ENCODE data around the gene CLSTN2. TPM values are rescaled to one million over a fixed set of nuclear protein-coding genes. Genes with fewer than 3 reads are reported as not detected.

The CLSTN2 gene
- total and polyA plus RNA-seq, 4 donors: 0.09 to 2.2 (median 0.55) TPM

- TF ChIP-seq YY1 (IDR thresholded peaks at IDR 0.05): no peak
- TF ChIP-seq, protein P1, sequence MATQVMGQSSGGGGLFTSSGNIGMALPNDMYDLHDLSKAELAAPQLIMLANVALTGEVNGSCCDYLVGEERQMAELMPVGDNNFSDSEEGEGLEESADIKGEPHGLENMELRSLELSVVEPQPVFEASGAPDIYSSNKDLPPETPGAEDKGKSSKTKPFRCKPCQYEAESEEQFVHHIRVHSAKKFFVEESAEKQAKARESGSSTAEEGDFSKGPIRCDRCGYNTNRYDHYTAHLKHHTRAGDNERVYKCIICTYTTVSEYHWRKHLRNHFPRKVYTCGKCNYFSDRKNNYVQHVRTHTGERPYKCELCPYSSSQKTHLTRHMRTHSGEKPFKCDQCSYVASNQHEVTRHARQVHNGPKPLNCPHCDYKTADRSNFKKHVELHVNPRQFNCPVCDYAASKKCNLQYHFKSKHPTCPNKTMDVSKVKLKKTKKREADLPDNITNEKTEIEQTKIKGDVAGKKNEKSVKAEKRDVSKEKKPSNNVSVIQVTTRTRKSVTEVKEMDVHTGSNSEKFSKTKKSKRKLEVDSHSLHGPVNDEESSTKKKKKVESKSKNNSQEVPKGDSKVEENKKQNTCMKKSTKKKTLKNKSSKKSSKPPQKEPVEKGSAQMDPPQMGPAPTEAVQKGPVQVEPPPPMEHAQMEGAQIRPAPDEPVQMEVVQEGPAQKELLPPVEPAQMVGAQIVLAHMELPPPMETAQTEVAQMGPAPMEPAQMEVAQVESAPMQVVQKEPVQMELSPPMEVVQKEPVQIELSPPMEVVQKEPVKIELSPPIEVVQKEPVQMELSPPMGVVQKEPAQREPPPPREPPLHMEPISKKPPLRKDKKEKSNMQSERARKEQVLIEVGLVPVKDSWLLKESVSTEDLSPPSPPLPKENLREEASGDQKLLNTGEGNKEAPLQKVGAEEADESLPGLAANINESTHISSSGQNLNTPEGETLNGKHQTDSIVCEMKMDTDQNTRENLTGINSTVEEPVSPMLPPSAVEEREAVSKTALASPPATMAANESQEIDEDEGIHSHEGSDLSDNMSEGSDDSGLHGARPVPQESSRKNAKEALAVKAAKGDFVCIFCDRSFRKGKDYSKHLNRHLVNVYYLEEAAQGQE (IDR thresholded peaks at IDR 0.05): no peak
- TF ChIP-seq MAX (IDR thresholded peaks at IDR 0.05): no peak
- TF ChIP-seq HNF4G (IDR thresholded peaks at IDR 0.05): no peak
- TF ChIP-seq, protein P2, sequence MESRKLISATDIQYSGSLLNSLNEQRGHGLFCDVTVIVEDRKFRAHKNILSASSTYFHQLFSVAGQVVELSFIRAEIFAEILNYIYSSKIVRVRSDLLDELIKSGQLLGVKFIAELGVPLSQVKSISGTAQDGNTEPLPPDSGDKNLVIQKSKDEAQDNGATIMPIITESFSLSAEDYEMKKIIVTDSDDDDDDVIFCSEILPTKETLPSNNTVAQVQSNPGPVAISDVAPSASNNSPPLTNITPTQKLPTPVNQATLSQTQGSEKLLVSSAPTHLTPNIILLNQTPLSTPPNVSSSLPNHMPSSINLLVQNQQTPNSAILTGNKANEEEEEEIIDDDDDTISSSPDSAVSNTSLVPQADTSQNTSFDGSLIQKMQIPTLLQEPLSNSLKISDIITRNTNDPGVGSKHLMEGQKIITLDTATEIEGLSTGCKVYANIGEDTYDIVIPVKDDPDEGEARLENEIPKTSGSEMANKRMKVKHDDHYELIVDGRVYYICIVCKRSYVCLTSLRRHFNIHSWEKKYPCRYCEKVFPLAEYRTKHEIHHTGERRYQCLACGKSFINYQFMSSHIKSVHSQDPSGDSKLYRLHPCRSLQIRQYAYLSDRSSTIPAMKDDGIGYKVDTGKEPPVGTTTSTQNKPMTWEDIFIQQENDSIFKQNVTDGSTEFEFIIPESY (IDR thresholded peaks at IDR 0.05): no peak
- TF ChIP-seq TAF1 (conservative IDR thresholded peaks at IDR 0.05): no peak
- TF ChIP-seq EGR1 (IDR thresholded peaks at IDR 0.05; ENCODE audit: low read depth in 2 of 2): no peak
- no peak for TF ChIP-seq JUND (IDR thresholded peaks at IDR 0.05)
- no peak for TF ChIP-seq FOXA1 (IDR thresholded peaks at IDR 0.05)
- no peak for TF ChIP-seq HNF4A (conservative IDR thresholded peaks at IDR 0.05)
- Histone ChIP-seq H3K9me3 (ENCODE audit: control insufficient read depth in 4 of 4, low read length in 3 of 4) (no peaks in the 10 kb centered on the region), H3K36me3 (ENCODE audit: control insufficient read depth in 4 of 4, insufficient read depth in 3 of 4, low read depth in 1 of 4, low read length in 3 of 4) (no peaks in the 10 kb centered on the region), H3K4me3 (ENCODE audit: low read depth in 1 of 3, low read length in 3 of 3) (no peak overlapping the region), H3K4me1 (ENCODE audit: control insufficient read depth in 4 of 4, insufficient read depth in 4 of 4, low read length in 3 of 4) (peaks cover 3 to 16% (median 9%) of the 10 kb centered on the region in 4 donors), H3K27me3 (ENCODE audit: control insufficient read depth in 4 of 4, insufficient read depth in 4 of 4, low read length in 3 of 4) (no peaks in the 10 kb centered on the region), H3K27ac (ENCODE audit: low read depth in 1 of 2, low read length in 2 of 2) (no peak overlapping the region), H3K9ac (ENCODE audit: low read depth in 1 of 2, low read length in 2 of 2) (no peak overlapping the region)
- 98% methylated on average over 2 of the region's 2 CpGs for WGBS
- DNase-seq (ENCODE audit: low spot score): no peak
Measured at GRCh38 chr3:140568131-140568530, 633.1 kb downstream of the CLSTN2 start.

GRCh38 chr3:140568842-140569520 lies 634.0 kb downstream of the CLSTN2 start:
- Histone ChIP-seq H3K27me3 (ENCODE audit: control insufficient read depth in 4 of 4, insufficient read depth in 4 of 4, low read length in 3 of 4) (no peaks in the 10 kb centered on the region), H3K9ac (ENCODE audit: low read depth in 1 of 2, low read length in 2 of 2) (no peak overlapping the region), H3K4me1 (ENCODE audit: control insufficient read depth in 4 of 4, insufficient read depth in 4 of 4, low read length in 3 of 4) (peaks cover 3 to 19% (median 6%) of the 10 kb centered on the region in 4 donors), H3K36me3 (ENCODE audit: control insufficient read depth in 4 of 4, insufficient read depth in 3 of 4, low read depth in 1 of 4, low read length in 3 of 4) (no peaks in the 10 kb centered on the region), H3K27ac (ENCODE audit: low read depth in 1 of 2, low read length in 2 of 2) (no peak overlapping the region), H3K9me3 (ENCODE audit: control insufficient read depth in 4 of 4, low read length in 3 of 4) (no peaks in the 10 kb centered on the region), H3K4me3 (ENCODE audit: low read depth in 1 of 3, low read length in 3 of 3) (no peak overlapping the region)
- 88% methylated on average over 3 of the region's 3 CpGs for WGBS
- DNase-seq (ENCODE audit: low spot score): no peak
- TF ChIP-seq EGR1 (IDR thresholded peaks at IDR 0.05; ENCODE audit: low read depth in 2 of 2) (no peak), RXRA (IDR thresholded peaks at IDR 0.05) (peak in 1 of 2 donors; percentile 27), HNF4G (IDR thresholded peaks at IDR 0.05) (no peak), JUND (IDR thresholded peaks at IDR 0.05) (no peak), SP1 (IDR thresholded peaks at IDR 0.05) (no peak), YY1 (IDR thresholded peaks at IDR 0.05) (no peak), GABPA (IDR thresholded peaks at IDR 0.05 in 1 of 2, conservative IDR thresholded peaks at IDR 0.05 in 1 of 2) (no peak), FOXA1 (IDR thresholded peaks at IDR 0.05) (no peak), NR2F2 (IDR thresholded peaks at IDR 0.05) (peak; percentile 46), FOXA2 (IDR thresholded peaks at IDR 0.05) (no peak), HNF4A (conservative IDR thresholded peaks at IDR 0.05) (peak; percentile 15 to 34), MAX (IDR thresholded peaks at IDR 0.05) (no peak), TAF1 (conservative IDR thresholded peaks at IDR 0.05) (no peak), RAD21 (IDR thresholded peaks at IDR 0.05) (peak in 1 of 2 donors; percentile 16)
- TF ChIP-seq, protein P2 (IDR thresholded peaks at IDR 0.05): no peak
- TF ChIP-seq, protein P3, sequence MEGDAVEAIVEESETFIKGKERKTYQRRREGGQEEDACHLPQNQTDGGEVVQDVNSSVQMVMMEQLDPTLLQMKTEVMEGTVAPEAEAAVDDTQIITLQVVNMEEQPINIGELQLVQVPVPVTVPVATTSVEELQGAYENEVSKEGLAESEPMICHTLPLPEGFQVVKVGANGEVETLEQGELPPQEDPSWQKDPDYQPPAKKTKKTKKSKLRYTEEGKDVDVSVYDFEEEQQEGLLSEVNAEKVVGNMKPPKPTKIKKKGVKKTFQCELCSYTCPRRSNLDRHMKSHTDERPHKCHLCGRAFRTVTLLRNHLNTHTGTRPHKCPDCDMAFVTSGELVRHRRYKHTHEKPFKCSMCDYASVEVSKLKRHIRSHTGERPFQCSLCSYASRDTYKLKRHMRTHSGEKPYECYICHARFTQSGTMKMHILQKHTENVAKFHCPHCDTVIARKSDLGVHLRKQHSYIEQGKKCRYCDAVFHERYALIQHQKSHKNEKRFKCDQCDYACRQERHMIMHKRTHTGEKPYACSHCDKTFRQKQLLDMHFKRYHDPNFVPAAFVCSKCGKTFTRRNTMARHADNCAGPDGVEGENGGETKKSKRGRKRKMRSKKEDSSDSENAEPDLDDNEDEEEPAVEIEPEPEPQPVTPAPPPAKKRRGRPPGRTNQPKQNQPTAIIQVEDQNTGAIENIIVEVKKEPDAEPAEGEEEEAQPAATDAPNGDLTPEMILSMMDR (IDR thresholded peaks at IDR 0.05; ENCODE audit: low read depth, low read length, missing input control): no peak
- TF ChIP-seq, protein P1 (IDR thresholded peaks at IDR 0.05): no peak
